Large intestine (tissue), 3 donors: ENCODE data around the gene LDLRAD2. TPM values are rescaled to one million over a fixed set of nuclear protein-coding genes. Genes with fewer than 3 reads are reported as not detected.
A peak's percentile ranks its signal among the peaks of the same experiment; 100 is the strongest.

ENCODE experiments used
- DNase-seq, 2 donors: peaks; one replicate each; pipeline versions ENCODE4 v3.0.0 to v3.0.0-alpha.2; 2013
- H3K27ac ChIP-seq: one replicate; pipeline ENCODE4 v1.5.1; 2013; ENCODE audit warnings: low read length
- H3K27me3 ChIP-seq: 2 replicates; pipeline ENCODE4 v1.6.1; 2013; ENCODE audit warnings: low read length; ENCODE audit not compliant: control insufficient read depth, insufficient read depth
- H3K36me3 ChIP-seq: 2 replicates; pipeline ENCODE4 v1.6.1; 2013; ENCODE audit warnings: low read length; ENCODE audit not compliant: control insufficient read depth, insufficient read depth
- H3K4me1 ChIP-seq: one replicate; pipeline ENCODE4 v1.6.1; 2013; ENCODE audit warnings: low read length; ENCODE audit not compliant: control insufficient read depth, insufficient read depth
- H3K4me3 ChIP-seq: one replicate; pipeline ENCODE4 v1.5.1; 2013; ENCODE audit warnings: low read length
- H3K9me3 ChIP-seq: one replicate; pipeline ENCODE4 v1.6.1; 2013; ENCODE audit warnings: mild to moderate bottlenecking, low read depth, low read length, moderate library complexity; ENCODE audit not compliant: control insufficient read depth
- WGBS: methylation state at CpG from one replicate; pipeline ENCODE4 v1.1.5; 2013; ENCODE audit warnings: low lambda C conversion rate; ENCODE audit not compliant: insufficient coverage; 5-methylcytosine and 5-hydroxymethylcytosine counted together
- polyA plus RNA-seq: library from polyadenylated mRNA; unstranded; fragments of 120-200 nt; gene quantifications from one replicate; pipeline ENCODE4 v1.2.1, GENCODE V29; 2013

Gene LDLRAD2
- polyA plus RNA-seq, 1 donor: 2.5 TPM

GRCh38 chr1:21814241-21814918 is 2.3 kb downstream of the LDLRAD2 start:
- DNase-seq: peak in 1 of 2 donors; percentile 53
- H3K4me3 ChIP-seq: peak overlapping the region; percentile 46
- H3K9me3 ChIP-seq: no peaks in the 10 kb centered on the region
- H3K4me1 ChIP-seq: peaks cover 12% of the 10 kb centered on the region
- H3K27me3 ChIP-seq: no peaks in the 10 kb centered on the region
- 0% methylated on average over 1 of the region's 65 CpGs for WGBS
- no peak overlapping the region for H3K27ac ChIP-seq
- no peaks in the 10 kb centered on the region for H3K36me3 ChIP-seq

- Histone ChIP-seq H3K27ac (no peak overlapping the region), H3K4me3 (no peak overlapping the region)
- WGBS: no CpG with 5 or more reads among the region's 15 CpGs
These were observed 3.0 kb downstream of the LDLRAD2 start for GRCh38 chr1:21814981-21815582.

GRCh38 chr1:21815724-21816321 is 3.8 kb downstream of the LDLRAD2 start:
- Histone ChIP-seq H3K4me3 (no peak overlapping the region), H3K27me3 (no peaks in the 10 kb centered on the region), H3K4me1 (peaks cover 12% of the 10 kb centered on the region), H3K9me3 (no peaks in the 10 kb centered on the region), H3K27ac (no peak overlapping the region), H3K36me3 (peaks cover 3% of the 10 kb centered on the region)
- no CpG with 5 or more reads among the region's 12 CpGs for WGBS
- DNase-seq: no peak

More at GRCh38 chr1:21814981-21815582, 3.0 kb downstream of the LDLRAD2 start:
- Histone ChIP-seq H3K9me3 (no peaks in the 10 kb centered on the region), H3K27me3 (no peaks in the 10 kb centered on the region), H3K36me3 (no peaks in the 10 kb centered on the region), H3K4me1 (peaks cover 12% of the 10 kb centered on the region)
- no peak for DNase-seq

GRCh38 chr1:21816602-21817302 is 4.7 kb downstream of the LDLRAD2 start:
- Histone ChIP-seq H3K36me3 (peaks cover 7% of the 10 kb centered on the region), H3K9me3 (no peaks in the 10 kb centered on the region), H3K4me3 (no peak overlapping the region), H3K4me1 (peaks cover 12% of the 10 kb centered on the region), H3K27ac (no peak overlapping the region), H3K27me3 (no peaks in the 10 kb centered on the region)
- peak; percentile 62 to 77 for DNase-seq
- no CpG with 5 or more reads among the region's 8 CpGs for WGBS

- no peak overlapping the region for H3K4me3 ChIP-seq
- H3K4me1 ChIP-seq: peaks cover 12% of the 10 kb centered on the region
- no peaks in the 10 kb centered on the region for H3K27me3 ChIP-seq
- peak overlapping the region; percentile 47 for H3K27ac ChIP-seq
- DNase-seq: peak; percentile 57 to 64
- no CpG with 5 or more reads among the region's 10 CpGs for WGBS
- H3K36me3 ChIP-seq: peaks cover 22% of the 10 kb centered on the region
- H3K9me3 ChIP-seq: no peaks in the 10 kb centered on the region
These were observed 6.6 kb downstream of the LDLRAD2 start for GRCh38 chr1:21818656-21819055.

GRCh38 chr1:21820597-21821232 is 8.7 kb downstream of the LDLRAD2 start:
- Histone ChIP-seq H3K9me3 (no peaks in the 10 kb centered on the region), H3K36me3 (peaks cover 37% of the 10 kb centered on the region), H3K27me3 (no peaks in the 10 kb centered on the region), H3K4me3 (no peak overlapping the region), H3K4me1 (peaks cover 12% of the 10 kb centered on the region), H3K27ac (no peak overlapping the region)
- no CpG with 5 or more reads among the region's 9 CpGs for WGBS
- DNase-seq: no peak

GRCh38 chr1:21821385-21822019 is 9.4 kb downstream of the LDLRAD2 start:
- WGBS: no CpG with 5 or more reads among the region's 11 CpGs
- Histone ChIP-seq H3K27ac (no peak overlapping the region), H3K9me3 (no peaks in the 10 kb centered on the region), H3K4me3 (no peak overlapping the region), H3K4me1 (peaks cover 9% of the 10 kb centered on the region), H3K36me3 (peaks cover 37% of the 10 kb centered on the region), H3K27me3 (no peaks in the 10 kb centered on the region)
- DNase-seq: no peak

GRCh38 chr1:21822349-21822748 is 10.3 kb downstream of the LDLRAD2 start:
- Histone ChIP-seq H3K4me3 (no peak overlapping the region), H3K9me3 (no peaks in the 10 kb centered on the region), H3K36me3 (peaks cover 44% of the 10 kb centered on the region), H3K4me1 (peaks cover 3% of the 10 kb centered on the region), H3K27me3 (no peaks in the 10 kb centered on the region), H3K27ac (no peak overlapping the region)
- WGBS: no CpG with 5 or more reads among the region's 9 CpGs
- DNase-seq: no peak

- DNase-seq: no peak
- WGBS: 92% methylated on average over 4 of the region's 44 CpGs
- peaks cover 54% of the 10 kb centered on the region for H3K36me3 ChIP-seq
- H3K4me1 ChIP-seq: peaks cover 2% of the 10 kb centered on the region
- no peaks in the 10 kb centered on the region for H3K9me3 ChIP-seq
- H3K27ac ChIP-seq: no peak overlapping the region
- no peak overlapping the region for H3K4me3 ChIP-seq
- H3K27me3 ChIP-seq: no peaks in the 10 kb centered on the region
These were observed 11.3 kb downstream of the LDLRAD2 start for GRCh38 chr1:21823206-21823979.
